H9 (cell line): Measurements from ENCODE around the gene PRR35. TPM values are rescaled to one million over a fixed set of nuclear protein-coding genes. Genes with fewer than 3 reads are reported as not detected.
A peak's percentile ranks its signal among the peaks of the same experiment; 100 is the strongest.

Experiments
- DNase-seq: peaks from one replicate; pipeline ENCODE4 v3.0.0-alpha.2; 2017
- H2AFZ ChIP-seq: one replicate; pipeline ENCODE4 v1.6.1; 2013; ENCODE audit warnings: mild to moderate bottlenecking, low read length, control low read depth, moderate library complexity
- H2AK5ac ChIP-seq: 2 replicates; pipeline ENCODE4 v1.6.1; 2013; ENCODE audit warnings: low read length, control low read depth, mixed read lengths; ENCODE audit not compliant: insufficient read length
- H2BK120ac ChIP-seq: one replicate; pipeline ENCODE4 v1.6.1; 2013; ENCODE audit warnings: low read depth, mild to moderate bottlenecking, low read length, control low read depth, inconsistent platforms; ENCODE audit not compliant: poor library complexity, severe bottlenecking
- H2BK12ac ChIP-seq: 2 replicates; pipeline ENCODE4 v1.6.1; 2013; ENCODE audit warnings: low read length, control low read depth, mixed read lengths, low read depth; ENCODE audit not compliant: insufficient read length
- H2BK15ac ChIP-seq: 2 replicates; pipeline ENCODE4 v1.6.1; 2013; ENCODE audit warnings: low read depth, low read length, control low read depth
- H2BK20ac ChIP-seq: one replicate; pipeline ENCODE4 v1.6.1; 2013; ENCODE audit warnings: low read depth, mild to moderate bottlenecking, low read length, control low read depth, inconsistent platforms; ENCODE audit not compliant: poor library complexity, severe bottlenecking
- H2BK5ac ChIP-seq: 2 replicates; pipeline ENCODE4 v1.6.1; 2013; ENCODE audit warnings: low read length, control low read depth, mixed read lengths; ENCODE audit not compliant: insufficient read length
- H3K14ac ChIP-seq: 2 replicates; pipeline ENCODE4 v1.6.1; 2013; ENCODE audit warnings: low read length, control low read depth; ENCODE audit not compliant: insufficient read depth
- H3K18ac ChIP-seq: 2 replicates; pipeline ENCODE4 v1.6.1; 2013; ENCODE audit warnings: low read depth, mild to moderate bottlenecking, mixed read lengths, low read length, control low read depth; ENCODE audit not compliant: insufficient read length
- H3K23ac ChIP-seq: 2 replicates; pipeline ENCODE4 v1.6.1; 2013; ENCODE audit warnings: low read length, control low read depth, mixed read lengths, low read depth; ENCODE audit not compliant: insufficient read length
- H3K23me2 ChIP-seq: 2 replicates; pipeline ENCODE4 v1.6.1; 2013; ENCODE audit warnings: low read depth, mild to moderate bottlenecking, mixed read lengths, low read length, control low read depth; ENCODE audit not compliant: insufficient read length, poor library complexity, severe bottlenecking
- H3K27ac ChIP-seq: 2 replicates; pipeline ENCODE4 v1.5.1; 2013; ENCODE audit warnings: low read length, control low read depth, mixed read lengths, low read depth; ENCODE audit not compliant: insufficient read length
- H3K27me3 ChIP-seq: 2 replicates; pipeline ENCODE4 v1.6.1; 2013; ENCODE audit warnings: low read length, control low read depth, inconsistent platforms; ENCODE audit not compliant: insufficient read depth
- H3K4ac ChIP-seq: 2 replicates; pipeline ENCODE4 v1.6.1; 2013; ENCODE audit warnings: low read depth, mild to moderate bottlenecking, control low read depth, inconsistent platforms, low read length, moderate library complexity
- H3K4me1 ChIP-seq: 2 replicates; pipeline ENCODE4 v1.6.1; 2013; ENCODE audit warnings: low read length, control low read depth, inconsistent platforms; ENCODE audit not compliant: insufficient read depth
- H3K4me2 ChIP-seq: 2 replicates; pipeline ENCODE4 v1.6.1; 2013; ENCODE audit warnings: low read length, control low read depth, mixed read lengths; ENCODE audit not compliant: insufficient read length, insufficient read depth
- H3K56ac ChIP-seq: 2 replicates; pipeline ENCODE4 v1.6.1; 2013; ENCODE audit warnings: low read depth, mild to moderate bottlenecking, mixed read lengths, low read length, control low read depth; ENCODE audit not compliant: insufficient read length
- H3K79me1 ChIP-seq: 2 replicates; pipeline ENCODE4 v1.6.1; 2013; ENCODE audit warnings: low read depth, mild to moderate bottlenecking, moderate library complexity, low read length, control low read depth, inconsistent platforms; ENCODE audit not compliant: insufficient read depth, poor library complexity, severe bottlenecking
- H3K79me2 ChIP-seq: 2 replicates; pipeline ENCODE4 v1.6.1; 2013; ENCODE audit warnings: low read length, control low read depth, inconsistent platforms; ENCODE audit not compliant: insufficient read depth
- H3K9ac ChIP-seq: 2 replicates; pipeline ENCODE4 v1.6.1; 2013; ENCODE audit warnings: low read length, control low read depth, mixed read lengths; ENCODE audit not compliant: insufficient read length; ENCODE audit errors: extremely low read depth
- H3K9me3 ChIP-seq: one replicate; pipeline ENCODE4 v1.6.1; 2013; ENCODE audit warnings: low read depth, low read length, inconsistent platforms; ENCODE audit not compliant: control insufficient read depth
- H3T11ph ChIP-seq: one replicate; pipeline ENCODE4 v1.6.1; 2013; ENCODE audit warnings: mild to moderate bottlenecking, low read length, control low read depth, inconsistent platforms
- H4K20me1 ChIP-seq: one replicate; pipeline ENCODE4 v1.6.1; 2013; ENCODE audit not compliant: control insufficient read depth, insufficient read length, insufficient read depth
- H4K5ac ChIP-seq: 2 replicates; pipeline ENCODE4 v1.6.1; 2013; ENCODE audit warnings: low read depth, mild to moderate bottlenecking, mixed read lengths, low read length, control low read depth; ENCODE audit not compliant: insufficient read length
- H4K8ac ChIP-seq: replicated peaks from 2 replicates; pipeline ENCODE4 v1.6.1; 2013; ENCODE audit warnings: low read length, control low read depth, mixed read lengths, low read depth; ENCODE audit not compliant: insufficient read length
- H4K91ac ChIP-seq: 2 replicates; pipeline ENCODE4 v1.6.1; 2013; ENCODE audit warnings: low read depth, mild to moderate bottlenecking, moderate library complexity, mixed read lengths, low read length, control low read depth; ENCODE audit not compliant: insufficient read length
- H3K27ac Mint-ChIP-seq, 3 experiments: 2 replicates in 2 of 3; 3 replicates in 1 of 3; pipeline ENCODE4 v1.8.0; 2020 to 2021; ENCODE audit warnings: mixed read lengths in 3 of 3, mild to moderate bottlenecking in 1 of 3, moderate library complexity in 1 of 3
- H3K27me3 Mint-ChIP-seq: 2 replicates; pipeline ENCODE4 v1.8.0; 2021; ENCODE audit warnings: low read depth, mild to moderate bottlenecking, moderate library complexity, mixed read lengths
- H3K36me3 Mint-ChIP-seq, 3 experiments: 2 replicates in 2 of 3; 3 replicates in 1 of 3; pipeline ENCODE4 v1.8.0; 2020 to 2021; ENCODE audit warnings: low read depth in 3 of 3, mixed read lengths in 3 of 3; ENCODE audit not compliant: insufficient read depth in 1 of 3
- H3K4me1 Mint-ChIP-seq, 2 experiments: 2 replicates each; pipeline ENCODE4 v1.8.0; 2020; ENCODE audit warnings: mixed read lengths in 2 of 2
- H3K4me3 Mint-ChIP-seq, 2 experiments: 2 replicates in 1 of 2; 3 replicates in 1 of 2; pipeline ENCODE4 v1.8.0; 2020 to 2021; ENCODE audit warnings: mild to moderate bottlenecking in 2 of 2, mixed read lengths in 2 of 2, moderate library complexity in 1 of 2
- H3K9me3 Mint-ChIP-seq, 2 experiments: 2 replicates in 1 of 2; 3 replicates in 1 of 2; pipeline ENCODE4 v1.8.0; 2020; ENCODE audit warnings: mild to moderate bottlenecking in 2 of 2, mixed read lengths in 2 of 2, moderate library complexity in 1 of 2
- CTCF ChIP-seq: fragments of 200-600 bp; sonication (generic); conservative IDR thresholded peaks from 3 replicates; pipeline ENCODE4 v1.8.0; 2021; ENCODE audit warnings: antibody characterized with exemption, mild to moderate bottlenecking
- WGBS: extraction: QIAGEN DNeasy Blood & Tissue Kit; methylation state at CpG from one replicate; pipeline ENCODE4 v1.1.7; 2013; ENCODE audit warnings: missing lambda C conversion rate, low lambda C conversion rate, mixed read lengths; ENCODE audit not compliant: insufficient read length; ENCODE audit errors: extremely low coverage; 5-methylcytosine and 5-hydroxymethylcytosine counted together
- total RNA-seq: library from RNA; stranded (reverse); gene quantifications from 2 replicates; pipeline ENCODE4 v1.2.1, GENCODE V29; 2021

The PRR35 gene
- total RNA-seq, 1 experiment from 2014 or later = 0.33 TPM

- Histone ChIP-seq H3K79me2 (peaks cover 22% of the 10 kb centered on the region; the same call in 1 of the 2 replicates), H2BK12ac (no peak within 1 kb of the TSS), H2AK5ac (no peak within 1 kb of the TSS), H3K79me1 (no peaks in the 10 kb centered on the region), H3K23ac (no peak within 1 kb of the TSS), H2AFZ (no peak within 1 kb of the TSS), H3K27me3 (no peaks in the 10 kb centered on the region), H3K4ac (no peak within 1 kb of the TSS), H4K20me1 (peaks cover 6% of the 10 kb centered on the region), H4K5ac (no peak within 1 kb of the TSS), H3K18ac (peak within 1 kb of the TSS; percentile 81), H2BK5ac (no peak within 1 kb of the TSS), H4K8ac (no peak within 1 kb of the TSS), H2BK15ac (no peak within 1 kb of the TSS), H3K4me2 (peak within 1 kb of the TSS; percentile 80), H2BK20ac (no peak within 1 kb of the TSS), H2BK120ac (no peak within 1 kb of the TSS), H3K23me2 (peaks cover 13% of the 10 kb centered on the region), H3K14ac (peak within 1 kb of the TSS; percentile 79), H3T11ph (no peak within 1 kb of the TSS), H3K9me3 (no peaks in the 10 kb centered on the region), H4K91ac (no peak within 1 kb of the TSS), H3K9ac (peak within 1 kb of the TSS; percentile 55), H3K56ac (no peak within 1 kb of the TSS), H3K4me1 (no peaks in the 10 kb centered on the region; the same call in 1 of the 2 replicates), H3K27ac (no peak within 1 kb of the TSS)
- Mint-ChIP-seq H3K27me3 (no peaks in the 10 kb centered on the region; the same call in 1 of the 2 replicates), H3K27ac (peak within 1 kb of the TSS; percentile 41 to 92 (median 90); a peak in 6 of 7 replicates), H3K4me3 (peak within 1 kb of the TSS; percentile 79 to 88), H3K36me3 (peaks cover 0 to 12% (median 12%) of the 10 kb centered on the region in 3 experiments; a peak in 3 of 7 replicates), H3K9me3 (no peaks in the 10 kb centered on the region), H3K4me1 (peaks cover 18% of the 10 kb centered on the region in 2 experiments)
- WGBS = no CpG with 5 or more reads among the region's 129 CpGs
- peak; percentile 79 for DNase-seq
- peak; percentile 45; the same call in 2 of the 3 replicates for TF ChIP-seq CTCF
Observed at GRCh38 chr16:527015-527903, 32.9 kb upstream of the PRR35 start, which contains the start of gene CAPN15. TSS of gene CAPN15 (plus strand) at chr16:527712. CDS start at chr16:546839, 19,127 bp downstream.
